Right hindlimb (tissue), 1 donor: Measurements from ENCODE around the gene HBEGF.

Experiments used
- DNase-seq: peaks from one replicate; pipeline ENCODE4 v3.0.0-alpha.2; 2018

The HBEGF gene

DNA sequence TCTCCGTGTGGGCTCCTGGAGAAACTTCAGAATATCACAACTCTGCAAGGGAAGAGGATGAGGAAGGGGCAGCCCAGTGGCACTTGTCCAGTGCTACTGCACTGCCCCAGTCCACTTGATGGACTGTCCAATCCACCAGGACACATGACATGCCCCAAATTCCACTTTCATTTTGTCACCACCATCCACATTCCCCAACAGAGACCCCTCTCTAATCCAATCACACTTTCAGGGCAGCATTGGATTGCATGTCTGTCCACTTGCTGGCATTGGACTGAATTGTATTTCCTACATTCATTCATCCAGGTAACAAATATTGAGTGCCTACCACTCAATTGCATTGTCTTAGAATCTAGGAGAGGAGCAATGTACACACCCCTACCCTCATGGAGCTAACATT, 14.8 kb downstream of the HBEGF start:
- no peak for DNase-seq

DNA sequence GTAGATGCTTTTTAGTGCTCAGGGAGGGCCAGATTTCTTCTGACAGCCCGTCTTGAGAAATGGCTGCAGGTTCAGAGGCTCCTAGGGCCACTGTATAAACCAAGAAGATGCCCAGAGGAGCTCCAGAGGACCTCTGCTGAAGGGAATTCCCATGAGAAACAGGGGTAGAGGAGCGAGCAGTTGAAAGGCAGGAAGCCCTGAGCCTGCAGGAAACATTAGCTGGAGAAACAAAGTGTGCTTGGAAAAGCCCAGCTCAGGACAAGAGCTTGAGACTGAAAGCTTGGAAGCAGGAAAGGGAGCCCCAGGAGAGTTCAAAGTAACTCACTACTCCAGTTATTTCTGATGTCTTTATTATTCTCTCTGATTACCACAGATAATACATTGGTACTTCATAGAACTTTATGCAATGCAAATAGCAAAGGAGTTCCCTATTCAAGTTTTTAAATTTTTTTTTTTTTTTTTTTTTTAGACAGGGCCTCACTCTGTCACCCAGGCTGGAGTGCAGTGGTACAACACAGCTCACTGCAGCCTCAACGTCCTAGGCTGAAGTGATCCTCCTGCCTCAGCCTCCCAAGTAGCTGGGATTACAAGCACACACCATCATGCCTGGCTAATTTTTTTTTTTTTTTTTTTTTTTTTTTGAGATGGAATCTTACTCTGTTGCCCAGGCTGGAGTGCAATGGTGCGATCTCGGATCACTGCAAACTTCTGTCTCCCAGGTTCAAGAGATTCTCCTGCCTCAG, 16.5 kb downstream of the HBEGF start:
- DNase-seq: no peak

DNA sequence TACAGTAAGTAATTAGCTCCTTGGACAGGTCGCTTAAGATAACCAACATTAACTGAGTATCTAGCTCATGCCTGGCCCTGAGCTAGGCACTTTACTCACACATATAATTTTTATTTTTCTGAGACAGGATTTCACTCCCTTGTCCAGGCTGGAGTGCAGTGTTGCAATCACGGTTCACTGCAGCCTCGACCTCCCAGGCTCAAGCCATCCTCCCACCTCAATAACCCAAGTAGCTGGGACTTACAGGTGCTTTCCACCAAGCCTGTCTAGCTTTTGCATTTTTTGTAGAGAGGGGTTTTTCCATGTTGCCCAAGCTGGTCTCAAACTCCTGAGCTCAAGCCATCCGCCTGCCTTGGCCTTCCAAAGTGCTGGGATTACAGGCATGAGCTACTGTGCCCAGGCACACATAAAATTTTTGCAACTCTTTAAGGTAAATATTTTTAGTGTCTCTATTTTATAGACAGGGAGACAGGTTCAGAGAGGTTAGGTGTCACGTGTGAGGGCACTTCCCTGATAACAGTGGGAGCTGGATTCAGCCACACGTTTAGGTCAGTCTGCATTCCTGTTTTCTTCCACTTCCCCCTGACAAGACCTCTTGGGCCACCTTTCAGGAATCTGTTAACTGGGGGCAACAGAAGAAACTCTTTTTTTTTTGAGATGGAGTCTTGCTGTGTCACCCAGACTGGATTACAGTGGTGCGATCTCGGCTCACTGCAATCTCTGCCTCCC, 18.2 kb downstream of the HBEGF start:
- no peak for DNase-seq

DNA sequence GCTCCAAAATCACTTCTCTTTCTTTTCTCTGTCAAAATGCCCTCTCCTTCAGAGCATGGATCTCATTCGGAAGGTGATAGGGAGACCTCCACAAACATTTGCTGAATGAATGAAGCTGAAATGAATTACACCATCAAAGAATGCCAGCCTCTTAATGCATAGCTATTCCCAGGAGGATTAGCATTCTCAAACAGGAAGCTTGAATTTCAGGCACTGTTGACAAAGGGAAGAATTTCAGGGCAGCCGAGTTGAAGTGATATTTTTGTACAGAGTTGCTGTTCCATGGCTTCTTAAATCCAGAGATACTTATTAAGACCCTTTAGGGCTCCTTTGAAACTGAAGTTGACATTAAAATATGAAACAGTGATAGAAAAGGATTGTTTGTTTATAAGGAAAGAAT, 18.8 kb downstream of the HBEGF start:
- no peak for DNase-seq

DNA sequence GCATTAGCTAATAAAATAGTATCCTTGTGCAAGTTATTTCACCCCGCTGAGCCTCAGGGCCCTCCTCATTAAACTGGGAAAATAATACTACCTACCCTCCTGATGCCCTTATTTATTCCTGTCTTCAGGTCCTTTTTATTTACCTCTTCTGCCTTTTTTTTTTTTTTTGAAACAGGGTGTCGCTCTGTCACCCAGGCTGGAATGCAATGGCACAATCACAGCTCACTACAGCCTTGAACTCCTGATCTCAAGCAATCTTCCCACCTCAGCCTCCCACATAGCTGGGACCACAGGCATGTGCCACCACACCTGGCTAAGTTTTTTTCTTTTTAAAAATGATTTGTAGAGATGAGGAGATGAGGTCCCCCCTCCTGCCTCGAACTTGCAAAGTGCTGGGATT, 20.9 kb downstream of the HBEGF start:
- DNase-seq: no peak

DNA sequence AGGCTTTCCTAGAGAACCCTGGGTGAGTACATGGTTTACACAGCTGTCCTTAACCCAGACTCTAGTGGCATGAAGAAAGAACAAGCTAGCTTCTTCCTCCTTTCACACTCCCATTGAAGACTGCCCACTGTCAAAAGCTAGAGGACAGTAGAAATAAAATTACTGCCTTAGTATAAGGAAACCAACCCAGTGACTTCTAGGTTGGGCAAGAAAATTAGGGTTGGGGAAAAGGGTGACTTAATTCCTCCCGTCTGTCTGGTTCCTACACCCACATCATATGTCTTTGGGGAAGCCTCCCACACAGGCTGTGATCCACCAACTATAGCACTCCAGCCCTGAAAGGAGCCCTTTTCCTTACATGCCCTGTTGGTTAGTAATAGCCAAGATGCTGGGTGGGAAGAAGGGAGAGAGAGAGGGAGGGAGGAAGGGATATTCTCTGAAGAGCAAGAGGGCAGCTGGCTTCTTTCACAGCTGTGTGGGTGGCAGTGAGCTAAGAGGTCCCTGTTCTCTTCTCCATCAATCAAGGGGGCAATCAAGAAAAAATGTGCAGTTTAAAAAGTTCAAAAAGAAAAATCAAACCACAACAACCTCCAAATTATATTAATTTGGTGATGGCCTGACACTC, 21.7 kb downstream of the HBEGF start:
- DNase-seq: no peak

DNA sequence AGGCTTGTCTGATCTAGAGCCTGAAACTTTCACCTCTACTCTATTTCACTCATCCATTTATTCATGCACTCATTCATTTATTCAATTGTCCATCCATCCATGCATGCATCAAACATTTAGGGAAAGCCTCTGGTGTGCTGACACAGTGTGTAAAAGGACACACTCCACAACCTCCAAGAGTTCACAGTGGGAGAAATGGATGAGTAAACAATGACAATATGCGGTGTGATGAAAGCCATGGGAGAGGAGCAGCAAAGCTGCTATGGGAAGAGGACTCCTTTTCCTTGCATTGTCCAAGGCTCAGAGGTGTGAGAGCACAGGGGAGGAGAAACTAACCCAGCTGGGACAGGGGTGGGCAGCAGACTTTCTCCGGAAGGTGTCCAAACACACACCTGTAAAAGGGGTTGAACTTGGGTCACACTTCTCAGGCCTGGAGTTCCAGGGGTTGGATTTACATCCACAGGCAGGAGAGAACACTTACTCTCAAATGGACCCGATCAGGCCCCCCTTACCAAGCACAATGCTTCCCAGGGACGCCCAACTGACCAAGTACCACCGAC, 22.3 kb downstream of the HBEGF start:
- no peak for DNase-seq

DNA sequence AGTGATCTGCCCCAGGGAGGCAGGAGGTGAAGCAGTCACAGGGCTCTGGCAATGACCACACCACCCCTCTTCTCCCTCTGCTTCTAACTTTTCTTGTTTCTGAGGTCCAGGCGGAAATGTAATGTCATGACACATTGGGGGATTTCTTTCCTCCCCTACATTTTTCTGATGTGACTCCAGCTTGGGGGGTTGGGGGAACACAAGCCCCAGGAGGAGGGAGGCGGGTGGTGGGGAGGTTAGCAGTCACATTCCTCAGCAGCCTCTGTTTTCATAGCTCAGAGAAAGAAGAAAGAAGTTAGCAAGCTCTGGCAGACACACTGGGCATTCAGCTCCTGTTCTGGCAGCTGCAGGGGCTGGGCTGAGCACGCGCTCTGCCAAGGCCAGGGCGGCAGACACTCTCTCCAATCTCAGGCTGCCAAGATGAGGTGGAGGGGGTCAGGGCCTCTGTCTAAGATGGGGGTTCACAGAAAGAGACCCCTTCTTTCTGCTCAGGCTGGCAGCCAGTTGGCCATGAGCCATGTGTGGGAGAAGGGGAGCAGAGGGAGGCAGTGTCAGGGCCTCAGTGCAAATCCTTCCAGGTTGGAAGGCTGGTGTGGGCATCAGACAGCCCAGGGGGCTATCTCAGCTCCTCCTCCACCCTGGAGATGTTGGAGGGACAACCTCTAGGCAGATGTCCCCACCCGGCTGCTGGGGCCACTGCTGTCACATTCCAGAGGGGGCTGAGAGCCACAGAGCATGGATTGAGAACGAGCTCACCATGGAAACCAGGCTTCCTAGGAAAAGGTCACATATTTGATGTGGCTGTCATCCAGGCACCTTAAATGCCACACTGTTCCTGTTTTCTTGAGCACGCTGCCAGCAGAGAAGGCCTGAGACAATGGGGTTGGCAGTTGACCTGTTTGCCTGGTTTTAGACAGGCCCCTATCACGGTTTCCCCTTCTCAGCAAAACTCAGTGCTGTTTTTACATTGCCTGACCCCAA, 23.4 kb downstream of the HBEGF start:
- peak; percentile 74 for DNase-seq

DNA sequence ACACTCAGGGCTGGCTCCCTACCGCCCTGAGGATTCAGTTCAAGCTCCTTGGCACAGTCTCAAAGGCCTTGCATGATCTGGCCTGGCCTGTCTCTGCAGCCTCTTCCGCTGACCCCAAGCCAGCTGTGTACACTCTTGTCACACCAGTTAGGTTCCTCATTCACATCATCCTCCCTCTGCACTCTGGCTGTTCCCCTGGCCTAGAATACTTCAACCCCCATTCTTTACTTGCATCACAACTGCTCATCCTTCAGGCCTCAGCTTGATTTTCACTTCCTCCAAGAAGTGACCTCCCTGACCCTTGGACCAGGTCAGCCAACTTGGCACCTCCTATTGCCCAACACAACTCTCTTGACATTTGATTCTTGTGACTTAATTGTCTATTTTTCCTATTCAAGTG, 24.6 kb downstream of the HBEGF start:
- DNase-seq: no peak

DNA sequence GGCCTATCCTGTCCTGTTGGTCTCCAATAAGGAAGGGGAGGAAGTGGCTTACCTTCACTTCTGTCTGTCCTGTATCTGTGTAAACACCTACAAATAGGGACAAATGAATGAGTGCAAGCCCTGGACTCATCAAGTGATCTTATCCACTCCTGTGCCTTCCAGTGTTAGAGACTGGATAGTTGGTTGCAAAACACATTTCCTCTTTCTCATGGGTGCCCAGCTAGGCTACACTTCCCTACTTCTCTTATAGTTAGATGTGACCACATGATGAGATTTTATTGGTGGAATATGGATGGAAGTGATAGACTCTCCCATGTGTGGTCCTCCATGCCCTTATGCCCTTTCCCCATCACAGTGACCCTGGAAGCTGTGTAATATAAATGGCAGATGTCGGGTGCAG, 26.6 kb downstream of the HBEGF start:
- no peak for DNase-seq

DNA sequence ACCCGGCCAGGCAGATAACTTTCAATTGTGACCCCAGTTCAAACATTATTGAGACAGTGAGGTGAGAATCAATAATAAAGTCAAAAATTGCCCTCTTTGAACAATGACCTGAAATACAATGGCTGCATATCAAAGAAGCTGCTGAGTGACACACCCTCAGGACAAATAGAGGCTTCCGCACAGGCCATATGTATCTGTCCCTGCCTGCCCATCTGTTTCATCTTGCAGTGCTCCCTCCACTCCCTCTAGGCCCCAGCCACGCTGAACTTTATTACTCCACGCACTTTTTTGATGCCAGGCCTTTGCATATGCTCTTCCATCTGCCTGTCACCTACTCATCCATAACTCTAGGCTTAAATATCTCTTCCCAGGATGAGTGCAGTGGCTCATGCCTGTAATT, 27.6 kb downstream of the HBEGF start:
- DNase-seq: no peak

DNA sequence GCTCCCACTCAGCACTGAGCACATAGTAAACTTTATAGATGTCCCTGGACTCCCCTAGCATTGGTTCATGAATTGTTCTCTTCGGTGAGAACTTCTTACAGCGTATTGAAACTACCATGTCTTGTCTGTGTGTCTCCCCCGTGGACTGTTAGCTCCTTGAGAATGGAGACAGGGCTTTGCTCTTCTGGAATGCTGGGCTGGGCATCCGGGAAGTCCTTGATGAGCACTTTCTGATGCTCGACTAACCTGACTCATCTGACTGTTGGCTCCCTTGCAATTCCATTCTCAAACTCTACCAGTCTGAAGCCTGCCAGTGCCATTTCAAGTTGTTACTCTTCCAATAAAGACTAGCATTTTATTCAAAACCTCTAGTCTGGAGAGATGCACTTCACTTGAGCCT, 28.5 kb downstream of the HBEGF start:
- DNase-seq: no peak

DNA sequence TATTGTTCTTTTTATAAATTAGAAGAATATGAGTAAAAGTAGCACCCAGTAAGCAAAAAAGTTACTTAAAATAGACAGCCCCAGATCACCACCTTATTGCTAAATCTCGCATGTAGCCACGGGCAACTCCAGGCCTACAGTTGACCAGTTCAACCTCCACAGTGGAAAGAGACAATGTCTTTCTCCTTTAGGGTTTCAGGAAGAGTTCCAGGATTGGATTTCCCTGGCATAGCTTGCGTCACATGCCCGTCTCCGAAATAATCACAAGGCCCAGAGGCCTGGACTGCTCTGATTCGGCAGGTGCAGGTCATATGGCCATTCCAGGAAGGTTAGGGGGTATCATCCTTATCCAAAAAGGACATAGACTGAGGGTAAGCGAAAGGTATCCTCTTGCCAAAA, 33.6 kb downstream of the HBEGF start:
- no peak for DNase-seq

DNA sequence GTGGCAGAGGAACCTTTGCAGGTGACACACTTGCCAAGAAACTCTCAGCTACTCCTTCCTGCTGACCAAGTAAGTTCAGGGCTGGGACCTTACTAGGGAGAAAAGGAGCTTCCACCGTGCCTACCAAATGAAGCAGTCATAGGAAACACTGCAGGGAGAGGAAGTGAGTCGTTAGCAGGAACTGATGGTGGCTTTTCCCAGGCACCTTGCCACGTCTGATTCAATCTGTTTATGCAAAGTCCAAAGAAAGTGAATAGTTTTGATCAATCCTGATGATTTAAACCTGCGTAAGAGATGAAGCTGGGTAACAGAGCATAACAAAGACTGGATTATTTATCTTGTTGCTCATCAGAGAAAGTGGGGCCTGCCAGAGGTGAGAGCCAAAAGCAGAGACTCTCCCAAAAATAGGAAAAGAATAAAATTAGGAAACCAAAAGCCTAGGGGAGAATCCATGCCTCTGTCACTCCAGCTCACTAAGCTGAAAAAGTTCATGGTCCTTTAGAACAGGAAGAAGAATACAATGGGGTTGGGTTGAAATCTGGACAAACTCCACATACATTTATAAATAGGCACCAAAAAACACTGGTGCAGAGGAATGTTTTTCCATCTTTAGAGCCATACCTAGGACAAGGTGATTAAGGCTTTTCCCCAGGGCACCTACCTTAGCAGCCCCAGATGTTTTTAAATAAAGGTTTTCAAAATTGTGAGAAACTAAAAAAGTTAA, 34.2 kb downstream of the HBEGF start:
- DNase-seq: no peak

DNA sequence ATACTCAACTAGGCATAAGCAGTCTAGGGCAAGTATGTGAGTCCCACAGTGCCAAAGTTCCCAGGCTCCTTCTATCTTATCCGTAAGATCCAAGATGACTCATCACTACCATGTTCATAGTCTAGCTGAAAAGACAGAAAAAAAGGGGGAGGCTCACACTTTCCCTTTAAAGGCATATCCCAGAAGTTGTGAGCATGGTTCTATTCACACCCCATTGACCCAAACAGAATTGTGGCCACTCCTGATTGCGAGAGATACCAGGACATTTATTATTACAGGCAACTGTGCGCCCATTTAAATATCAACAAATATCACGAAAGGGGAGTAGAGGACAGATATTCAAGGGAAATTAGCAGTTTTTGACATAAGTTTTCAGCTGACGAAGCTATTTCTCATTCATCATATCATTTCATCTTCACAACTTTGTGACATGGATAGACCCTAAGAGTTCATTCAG, 35.4 kb downstream of the HBEGF start:
- no peak for DNase-seq

DNA sequence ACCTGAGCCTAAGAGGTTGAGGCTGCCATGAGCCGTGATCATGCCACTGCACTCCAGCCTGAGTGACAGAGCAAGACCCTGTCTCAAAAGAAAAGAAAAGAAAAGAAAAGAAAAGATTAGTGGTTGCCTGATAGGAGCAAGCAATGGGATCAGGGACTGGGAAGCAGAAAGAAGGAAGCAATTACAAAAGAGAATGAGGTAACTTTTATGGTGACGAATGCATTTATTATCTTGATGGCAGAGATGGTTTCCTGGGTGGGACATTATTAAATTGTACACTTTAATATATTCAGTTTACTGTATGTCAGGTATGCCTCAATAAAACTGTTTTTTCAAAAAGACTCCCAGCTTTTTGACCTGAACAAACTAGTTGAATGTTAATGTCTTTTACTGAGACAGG, 36.0 kb downstream of the HBEGF start:
- DNase-seq: no peak

DNA sequence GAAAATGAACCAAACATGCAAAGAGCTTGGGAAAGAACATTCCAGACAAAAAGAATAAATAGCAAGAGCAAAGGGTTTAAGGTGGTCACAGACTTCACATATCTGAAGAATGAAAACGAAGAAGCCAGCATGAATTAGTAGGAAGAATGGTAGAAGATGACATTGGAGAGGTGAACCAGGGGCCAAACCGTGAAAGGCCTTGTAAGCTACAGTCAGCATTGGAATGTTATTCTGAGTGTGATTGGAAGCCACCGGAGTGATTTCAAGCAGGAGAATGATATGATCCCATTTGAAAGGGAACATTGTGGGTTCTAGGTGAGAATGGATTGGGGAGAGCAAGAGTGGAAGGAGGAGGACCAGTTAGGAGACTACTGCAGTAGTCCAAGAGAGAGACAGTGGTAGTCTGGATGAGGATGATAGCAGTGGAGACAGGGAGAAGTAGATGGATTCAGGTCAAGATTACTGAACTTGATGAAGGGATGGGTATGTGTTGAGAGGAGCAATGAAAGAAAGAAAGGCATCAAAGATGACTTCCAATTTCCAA, 36.6 kb downstream of the HBEGF start:
- no peak for DNase-seq

DNA sequence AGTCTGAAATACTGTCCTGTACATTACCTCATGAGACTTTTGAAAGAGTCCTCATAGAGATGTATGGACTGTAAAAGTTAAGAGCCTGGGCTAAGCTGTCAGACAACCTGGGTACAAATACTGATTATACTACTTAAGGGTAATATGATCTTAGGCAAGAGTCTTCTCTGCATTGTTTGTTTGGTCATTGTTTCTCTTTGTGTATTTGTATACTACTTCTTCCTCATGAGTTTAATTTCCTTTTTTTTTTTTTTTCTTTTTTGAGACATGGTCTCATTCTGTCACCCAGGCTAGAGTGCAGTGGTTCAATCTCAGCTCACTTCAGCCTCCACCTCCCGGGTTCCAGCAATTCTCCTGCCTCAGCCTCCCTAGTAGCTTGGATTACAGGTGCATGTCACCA, 40.9 kb downstream of the HBEGF start:
- DNase-seq: no peak

DNA sequence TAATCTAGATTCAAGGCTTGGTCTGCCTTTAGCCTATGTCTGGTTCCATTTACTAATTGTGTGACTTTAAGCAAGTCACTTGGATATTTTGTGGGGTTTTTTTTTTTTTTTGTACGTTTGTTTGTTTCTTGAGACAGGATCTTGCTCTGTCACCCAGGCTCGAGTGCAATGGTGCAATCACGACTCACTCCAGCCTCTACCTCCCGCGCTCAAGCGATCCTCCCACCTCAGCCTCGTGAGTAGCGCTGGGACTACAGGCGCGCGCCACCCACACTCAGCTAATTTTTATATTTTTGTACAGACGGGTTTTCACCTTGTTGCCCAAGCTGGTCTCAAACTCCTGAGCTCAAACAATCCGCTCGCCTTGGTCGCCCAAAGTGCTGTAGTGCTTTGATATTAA, 42.4 kb downstream of the HBEGF start:
- DNase-seq: no peak

DNA sequence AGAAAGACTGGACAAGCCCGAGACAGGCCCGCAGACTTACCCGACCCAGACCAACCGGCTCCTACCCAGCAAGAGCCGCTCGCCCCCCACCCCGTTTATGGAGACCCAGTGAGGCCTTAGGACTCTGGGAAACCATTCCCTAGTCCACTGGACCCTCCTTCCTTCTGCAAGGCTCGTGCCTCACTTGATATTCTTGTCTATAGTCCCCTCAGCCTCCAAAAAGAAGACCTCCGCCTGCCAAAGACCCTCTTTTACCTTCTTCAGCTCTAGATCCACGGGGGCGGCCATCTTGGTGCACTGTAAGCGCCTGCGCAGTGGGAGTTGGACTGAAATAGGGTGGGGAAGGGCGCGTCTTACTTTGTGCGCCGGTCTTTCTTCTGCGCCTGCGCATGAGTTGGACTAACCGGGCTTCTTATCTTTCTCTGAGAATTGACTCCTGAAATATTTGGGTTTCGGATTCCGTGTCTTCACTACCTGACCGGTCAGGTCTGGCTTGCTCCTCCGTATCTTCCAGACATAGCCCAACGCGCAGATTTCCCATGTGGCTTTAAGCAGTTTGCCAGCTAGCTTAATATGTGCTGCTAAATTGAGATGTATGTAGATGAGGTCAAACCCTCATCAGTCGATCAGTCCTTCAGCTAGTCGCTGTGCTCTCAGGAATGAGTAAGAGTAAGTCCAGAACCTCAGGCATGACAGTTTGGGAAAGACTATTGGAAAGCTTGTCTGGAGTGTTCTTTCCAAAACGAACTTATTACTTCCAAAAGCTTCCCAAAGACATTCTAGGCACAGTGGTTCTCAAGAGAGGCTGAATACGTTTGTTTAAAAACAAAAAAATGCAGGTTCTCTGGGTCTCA, 43.4 kb downstream of the HBEGF start, which contains the start of gene PFDN1:
Gene PFDN1 (minus strand): TSS at position 316 of the 854 bp plus-strand sequence. CDS start 28 bp downstream, at position 288.
- DNase-seq: peak; percentile 95
